ENCODE measurements around the gene C11orf24.

GRCh38 chr11:68251765-68252164, 20.0 kb downstream of the C11orf24 start:
- no peak for TF ChIP-seq MAX (IDR thresholded peaks at IDR 0.05)
- no peak for TF ChIP-seq POLR2AphosphoS5 (IDR thresholded peaks at IDR 0.05; ENCODE audit: low read depth, low read length)
- no peak for TF ChIP-seq CTCF (IDR thresholded peaks at IDR 0.05 in 2 of 3, conservative IDR thresholded peaks at IDR 0.05 in 1 of 3; ENCODE audit: borderline replicate concordance in 1 of 3, insufficient read depth in 1 of 3, low read depth in 2 of 3, low read length in 2 of 3)
- TF ChIP-seq SRF (IDR thresholded peaks at IDR 0.05; ENCODE audit: low read depth): no peak
- TF ChIP-seq EZH2phosphoT487 (IDR thresholded peaks at IDR 0.05; ENCODE audit: borderline replicate concordance): no peak
- no peak for TF ChIP-seq REST (IDR thresholded peaks at IDR 0.05; ENCODE audit: low read depth)
- TF ChIP-seq ZFX (IDR thresholded peaks at IDR 0.05): no peak
